CD14-positive monocyte (primary cell): ENCODE measurements around the gene TMEM107. TPM values are rescaled to one million over a fixed set of nuclear protein-coding genes. Genes with fewer than 3 reads are reported as not detected.

Source experiments
- DNase-seq, 3 donors: peaks; one replicate each; pipeline ENCODE4 v3.0.0-alpha.2; 2011 to 2022
- H2AFZ ChIP-seq: 2 replicates; pipeline ENCODE4 v1.6.0; 2012; ENCODE audit warnings: mild to moderate bottlenecking, low read depth, low read length, inconsistent platforms; ENCODE audit not compliant: insufficient read depth, poor library complexity, severe bottlenecking
- H3K27ac ChIP-seq, 2 donors: 1 replicate in 1 of 2; 2 replicates in 1 of 2; pipeline ENCODE4 v1.5.1; 2012 to 2013; ENCODE audit warnings: low read length in 2 of 2, control low read depth in 1 of 2, inconsistent platforms in 1 of 2, low read depth in 1 of 2, mild to moderate bottlenecking in 1 of 2
- H3K27me3 ChIP-seq, 2 donors: one replicate each; pipeline versions ENCODE4 v1.6.0 to v1.6.1; 2011 to 2013; ENCODE audit warnings: low read length in 2 of 2; ENCODE audit not compliant: control insufficient read depth in 2 of 2, insufficient read depth in 2 of 2
- H3K36me3 ChIP-seq, 2 donors: replicated peaks in 1 of 2; 1 replicate in 1 of 2; 2 replicates in 1 of 2; pipeline versions ENCODE4 v1.5.1 to v1.6.1; 2012 to 2013; ENCODE audit warnings: low read length in 2 of 2, control low read depth in 1 of 2, inconsistent platforms in 1 of 2, mild to moderate bottlenecking in 1 of 2; ENCODE audit not compliant: insufficient read depth in 2 of 2, control insufficient read depth in 1 of 2
- H3K4me1 ChIP-seq, 2 donors: 1 replicate in 1 of 2; 2 replicates in 1 of 2; pipeline versions ENCODE4 v1.5.1 to v1.6.1; 2012 to 2013; ENCODE audit warnings: low read length in 2 of 2, control low read depth in 1 of 2, inconsistent platforms in 1 of 2, mild to moderate bottlenecking in 1 of 2, moderate library complexity in 1 of 2; ENCODE audit not compliant: insufficient read depth in 2 of 2, control insufficient read depth in 1 of 2
- H3K4me2 ChIP-seq: replicated peaks from 2 replicates; pipeline ENCODE3; 2012; ENCODE audit warnings: low read length, moderate library complexity, mild to moderate bottlenecking; ENCODE audit not compliant: poor library complexity, severe bottlenecking; ENCODE audit errors: extremely low read depth
- H3K4me3 ChIP-seq, 3 experiments: fragments of 200-600 bp in 1 of 3; sonication (generic) in 1 of 3; replicated peaks in 1 of 3; 1 replicate in 2 of 3; 2 replicates in 1 of 3; pipeline ENCODE4 v1.5.1; 2011 to 2013; ENCODE audit warnings: low read length in 3 of 3, mild to moderate bottlenecking in 3 of 3, control low read depth in 2 of 3, low read depth in 2 of 3, inconsistent platforms in 1 of 3, moderate library complexity in 1 of 3
- H3K79me2 ChIP-seq: 2 replicates; pipeline ENCODE4 v1.6.0; 2012; ENCODE audit warnings: mild to moderate bottlenecking, control low read depth, inconsistent platforms, low read length, moderate library complexity; ENCODE audit not compliant: insufficient read depth
- H3K9ac ChIP-seq: 2 replicates; pipeline ENCODE4 v1.6.0; 2017; ENCODE audit warnings: low read length, mild to moderate bottlenecking; ENCODE audit not compliant: insufficient read depth, poor library complexity, severe bottlenecking
- H3K9me3 ChIP-seq, 2 donors: replicated peaks in 1 of 2; 1 replicate in 1 of 2; 2 replicates in 1 of 2; pipeline versions ENCODE4 v1.5.1 to v1.6.1; 2012 to 2013; ENCODE audit warnings: low read length in 2 of 2, control low read depth in 1 of 2; ENCODE audit not compliant: control insufficient read depth in 1 of 2, insufficient read depth in 1 of 2
- H4K20me1 ChIP-seq: 2 replicates; pipeline ENCODE4 v1.6.0; 2012; ENCODE audit warnings: mild to moderate bottlenecking, low read length, control low read depth, moderate library complexity; ENCODE audit not compliant: insufficient read depth
- H3K27ac Mint-ChIP-seq, 7 donors: one replicate each; pipeline ENCODE4 v1.8.0; 2020; ENCODE audit warnings: mild to moderate bottlenecking in 7 of 7, mixed read lengths in 7 of 7, moderate library complexity in 6 of 7, inconsistent platforms in 2 of 7
- H3K27me3 Mint-ChIP-seq, 3 donors: one replicate each; pipeline ENCODE4 v1.8.0; 2021 to 2022; ENCODE audit warnings: low read depth in 3 of 3, mild to moderate bottlenecking in 3 of 3, mixed read lengths in 3 of 3, moderate library complexity in 3 of 3, inconsistent platforms in 1 of 3
- H3K36me3 Mint-ChIP-seq, 2 donors: one replicate each; pipeline ENCODE4 v1.8.0; 2020; ENCODE audit warnings: mixed read lengths in 2 of 2, inconsistent platforms in 1 of 2, mild to moderate bottlenecking in 1 of 2
- H3K4me1 Mint-ChIP-seq: one replicate; pipeline ENCODE4 v1.8.0; 2020; ENCODE audit warnings: mild to moderate bottlenecking, mixed read lengths
- H3K4me3 Mint-ChIP-seq, 2 donors: one replicate each; pipeline ENCODE4 v1.8.0; 2020; ENCODE audit warnings: mild to moderate bottlenecking in 2 of 2, mixed read lengths in 2 of 2, moderate library complexity in 1 of 2
- H3K9me3 Mint-ChIP-seq, 7 donors: one replicate each; pipeline ENCODE4 v1.8.0; 2020 to 2022; ENCODE audit warnings: mixed read lengths in 7 of 7, mild to moderate bottlenecking in 6 of 7, moderate library complexity in 6 of 7, inconsistent platforms in 2 of 7
- CTCF ChIP-seq: fragments of 200-600 bp; IDR thresholded peaks from one replicate; pipeline ENCODE4 v1.8.0; 2022; ENCODE audit warnings: antibody characterized with exemption, mild to moderate bottlenecking
- WGBS: methylation state at CpG from one replicate; pipeline ENCODE4 v1.1.5; 2013; ENCODE audit warnings: missing lambda C conversion rate; ENCODE audit not compliant: insufficient coverage; 5-methylcytosine and 5-hydroxymethylcytosine counted together
- intact Hi-C, 2 donors: fragments of 100-400 bp; cut with micrococcal nuclease; formaldehyde crosslinking; loops; one replicate each; pipeline versions ENCODE4 v1.15.0 to v1.15.1; 2023
- polyA plus RNA-seq, 3 donors: library from polyadenylated mRNA; depleted of rRNA in 1 of 3; unstranded in 2 of 3; stranded (reverse) in 1 of 3; fragments of 300-500 nt in 2 of 3; fragments of >200 nt in 1 of 3; fragmentation: Illumina TruSeq in 2 of 3; gene quantifications; 1 replicate in 2 of 3; 2 replicates in 1 of 3; pipeline ENCODE4 v1.2.3, GENCODE V29; 2012 to 2021

TMEM107 gene
- polyA plus RNA-seq, 3 donors, result 20.5 to 37.4 (median 31.4) TPM

DNA sequence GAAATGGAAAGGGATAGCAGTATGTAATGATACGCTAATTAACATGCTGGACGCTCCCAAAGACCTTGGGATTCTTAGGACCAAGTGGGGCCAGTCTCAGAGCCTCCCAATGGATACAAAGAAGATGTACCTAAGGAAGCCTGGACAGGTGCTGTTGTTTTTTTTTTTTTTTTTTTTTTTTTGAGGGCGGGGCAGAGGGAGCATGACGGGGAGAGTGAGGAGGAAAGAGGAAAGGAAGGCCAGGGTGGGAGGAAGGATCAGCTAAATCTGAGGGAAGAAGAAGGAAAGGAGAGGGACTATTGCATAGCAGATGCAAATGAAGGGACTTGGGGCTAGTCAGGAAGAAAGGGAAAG lies 16.0 kb downstream of the TMEM107 start:
- Histone ChIP-seq H3K27ac (peak overlapping the region in 1 of 2 donors; percentile 0), H3K4me3 (no peak overlapping the region), H3K79me2 (peaks cover 36% of the 10 kb centered on the region), H3K36me3 (peaks cover 19 to 26% of the 10 kb centered on the region in 2 donors), H3K4me2 (peak overlapping the region; percentile 6), H3K9me3 (no peaks in the 10 kb centered on the region), H3K27me3 (no peaks in the 10 kb centered on the region), H3K9ac (no peak overlapping the region), H2AFZ (no peak overlapping the region), H3K4me1 (peaks cover 61 to 87% of the 10 kb centered on the region in 2 donors), H4K20me1 (peaks cover 9% of the 10 kb centered on the region)
- 43% methylated on average over 2 of the region's 4 CpGs for WGBS
- Mint-ChIP-seq H3K4me1 (peaks cover 59% of the 10 kb centered on the region), H3K4me3 (no peak overlapping the region), H3K27ac (peak overlapping the region in 3 of 7 donors; percentile 53 to 90 (median 85)), H3K27me3 (no peaks in the 10 kb centered on the region), H3K9me3 (peaks cover 0 to 2% (median 0%) of the 10 kb centered on the region in 7 donors), H3K36me3 (peaks cover 27 to 30% of the 10 kb centered on the region in 2 donors)
- intact Hi-C loops, result loop anchor here in 1 of 2 donors (5.0 kb wide), 1 partner anchor 33 kb away; no protein-coding TSS in a partner anchor
- TF ChIP-seq CTCF, result no peak
- DNase-seq, result no peak

DNA sequence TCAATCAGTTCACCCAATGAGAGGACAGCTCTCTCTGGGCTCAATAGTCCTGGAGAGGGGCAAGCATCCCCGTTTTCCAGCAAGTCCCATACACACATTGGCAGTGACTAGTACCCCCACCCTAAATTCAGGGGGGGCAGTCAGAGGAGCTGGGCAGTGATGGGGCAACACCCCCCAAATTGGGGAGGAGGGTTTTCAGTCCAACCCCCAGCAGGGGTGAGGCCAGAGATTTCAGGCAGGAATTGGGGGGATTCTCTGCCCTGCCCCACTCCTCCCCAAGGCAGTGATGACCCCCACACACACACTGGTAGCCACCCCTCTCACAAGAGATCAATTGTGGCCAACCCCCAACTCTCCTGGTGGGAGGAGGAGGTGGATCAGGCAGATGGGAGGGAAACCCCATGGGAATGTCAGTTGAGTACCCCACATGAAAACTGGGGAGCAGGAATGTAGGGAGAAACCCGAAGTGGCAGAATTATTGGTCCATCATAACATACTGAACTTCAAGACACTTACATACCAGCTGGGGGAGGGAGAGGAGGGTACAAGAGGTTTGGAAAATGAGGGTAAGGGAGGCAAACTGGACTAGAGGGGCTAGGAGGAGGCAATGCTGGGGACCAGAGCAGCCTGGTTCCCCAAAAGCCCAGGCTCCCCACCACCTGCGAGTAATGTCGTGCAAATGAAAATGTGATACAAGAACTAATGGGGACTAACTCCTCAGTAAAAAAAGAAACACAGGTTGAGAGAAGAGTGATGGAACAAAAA lies 16.5 kb downstream of the TMEM107 start:
- no peak overlapping the region for H3K4me3 ChIP-seq
- Mint-ChIP-seq H3K9me3 (peaks cover 0 to 2% (median 0%) of the 10 kb centered on the region in 7 donors), H3K27ac (peak overlapping the region in 6 of 7 donors; percentile 53 to 88 (median 82)), H3K27me3 (no peaks in the 10 kb centered on the region), H3K36me3 (peaks cover 30% of the 10 kb centered on the region in 2 donors), H3K4me1 (peaks cover 54% of the 10 kb centered on the region), H3K4me3 (no peak overlapping the region)
- intact Hi-C loops, result loop anchor here (2.0 to 10.0 kb wide), 5 partner anchors 21 to 325 kb away; partner anchors contain the start of genes HES7 (in 1 of the 2) and KDM6B (in 1 of the 2)
- no peaks in the 10 kb centered on the region for H3K9me3 ChIP-seq
- H3K27ac ChIP-seq, result peak overlapping the region; percentile 0 to 34
- no peak for TF ChIP-seq CTCF
- DNase-seq, result no peak
- H3K36me3 ChIP-seq, result peaks cover 19 to 26% of the 10 kb centered on the region in 2 donors
- H3K9ac ChIP-seq, result no peak overlapping the region
- H3K4me1 ChIP-seq, result peaks cover 63 to 88% of the 10 kb centered on the region in 2 donors
- H3K27me3 ChIP-seq, result no peaks in the 10 kb centered on the region
- no peak overlapping the region for H3K4me2 ChIP-seq
- no CpG with 5 or more reads among the region's 4 CpGs for WGBS
- H3K79me2 ChIP-seq, result peaks cover 37% of the 10 kb centered on the region
- H4K20me1 ChIP-seq, result peaks cover 14% of the 10 kb centered on the region
- H2AFZ ChIP-seq, result no peak overlapping the region
